CD4-positive, alpha-beta T cell treated with Interleukin-15 for 4 hours (primary cell): ENCODE measurements around the gene GALNT18.

ENCODE experiments used
- DNase-seq: peaks from one replicate; pipeline ENCODE4 v3.0.0-alpha.2; 2020; ENCODE audit warnings: low spot score

GALNT18 gene

DNA sequence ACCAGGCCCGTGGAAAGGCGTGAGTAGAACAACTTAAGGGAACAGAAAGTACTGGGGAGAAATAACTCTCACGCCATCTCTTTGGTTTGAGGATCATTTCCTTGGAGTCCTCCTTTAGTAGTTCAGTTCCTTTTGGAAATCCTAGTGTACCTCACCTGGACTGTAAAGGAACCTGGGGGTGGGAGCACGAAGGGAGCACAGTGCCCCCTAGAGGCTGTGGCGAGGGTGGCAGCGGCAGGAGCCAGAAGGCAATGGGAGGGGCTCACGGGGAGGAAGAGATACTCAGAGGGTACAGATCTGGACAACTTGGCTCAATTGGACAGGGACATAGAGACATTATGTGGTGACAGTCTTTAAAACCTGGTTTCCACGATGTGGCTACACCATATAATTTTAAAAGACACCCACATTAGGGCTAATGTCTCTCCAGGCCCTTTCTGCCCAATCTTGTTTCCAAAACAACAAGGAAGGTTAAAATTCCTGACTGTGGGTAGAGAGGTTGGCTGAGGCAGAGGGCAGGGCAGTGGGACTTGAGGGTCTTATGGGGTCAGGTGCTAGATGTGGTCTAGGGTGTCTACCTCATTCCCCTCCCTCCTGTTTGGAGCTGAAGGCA lies 355.7 kb downstream of the GALNT18 start:
- peak; percentile 62 for DNase-seq

DNA sequence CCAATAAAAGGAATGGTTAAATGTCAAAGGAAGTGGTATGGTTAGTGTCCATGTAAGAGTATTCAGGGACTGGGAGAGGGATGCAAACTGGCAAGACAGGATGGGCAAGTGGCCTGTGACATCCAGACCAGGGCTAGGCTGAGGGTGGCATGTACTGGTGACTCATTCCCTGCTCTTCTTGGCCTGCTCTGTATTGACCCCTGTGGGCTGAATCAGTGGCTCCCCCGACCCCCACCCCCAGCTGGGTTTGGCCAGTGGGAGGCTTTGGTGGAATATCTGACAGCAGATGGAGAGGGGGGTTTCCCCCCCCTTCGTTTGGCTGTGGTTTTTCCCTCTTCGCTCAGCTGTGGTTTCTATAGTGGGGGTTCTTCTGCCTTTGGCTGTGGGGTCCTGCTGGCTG lies 356.5 kb downstream of the GALNT18 start:
- no peak for DNase-seq

DNA sequence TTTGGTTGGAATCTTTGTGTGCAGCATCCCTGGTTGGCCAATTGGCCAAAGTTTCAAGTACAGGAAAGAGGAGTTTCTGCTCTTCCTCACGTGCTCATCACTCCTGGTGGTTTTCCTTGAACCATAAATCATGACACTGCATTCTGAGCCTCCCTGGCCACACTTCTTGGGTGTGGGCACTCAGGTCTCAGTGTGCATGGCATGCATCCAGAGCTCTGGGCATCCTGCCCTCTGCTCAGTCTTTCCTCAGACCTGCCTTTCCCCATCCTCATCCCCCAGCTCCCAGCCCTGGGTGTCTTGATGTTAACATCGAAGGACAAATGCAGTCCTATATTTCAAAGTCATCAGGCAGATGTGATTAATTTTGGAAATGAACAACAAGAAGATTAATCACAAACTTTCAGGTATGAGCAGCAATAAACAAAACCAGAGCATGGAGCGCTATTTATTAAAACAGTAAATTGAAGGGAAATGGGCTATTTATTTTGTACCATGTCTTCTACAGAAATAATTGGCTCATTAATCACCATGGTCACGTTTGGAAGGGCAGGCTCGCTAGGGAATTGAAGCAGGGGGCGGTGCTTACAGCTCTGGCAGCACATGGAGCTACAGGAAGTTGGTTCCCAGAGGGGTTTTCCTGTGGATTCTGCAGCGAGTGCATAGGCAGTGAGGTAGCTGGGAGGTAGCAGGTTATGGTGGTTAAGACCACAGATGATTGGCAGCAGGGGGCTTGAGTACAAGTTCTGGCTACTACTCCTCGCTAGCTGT lies 358.4 kb downstream of the GALNT18 start:
- DNase-seq: no peak

DNA sequence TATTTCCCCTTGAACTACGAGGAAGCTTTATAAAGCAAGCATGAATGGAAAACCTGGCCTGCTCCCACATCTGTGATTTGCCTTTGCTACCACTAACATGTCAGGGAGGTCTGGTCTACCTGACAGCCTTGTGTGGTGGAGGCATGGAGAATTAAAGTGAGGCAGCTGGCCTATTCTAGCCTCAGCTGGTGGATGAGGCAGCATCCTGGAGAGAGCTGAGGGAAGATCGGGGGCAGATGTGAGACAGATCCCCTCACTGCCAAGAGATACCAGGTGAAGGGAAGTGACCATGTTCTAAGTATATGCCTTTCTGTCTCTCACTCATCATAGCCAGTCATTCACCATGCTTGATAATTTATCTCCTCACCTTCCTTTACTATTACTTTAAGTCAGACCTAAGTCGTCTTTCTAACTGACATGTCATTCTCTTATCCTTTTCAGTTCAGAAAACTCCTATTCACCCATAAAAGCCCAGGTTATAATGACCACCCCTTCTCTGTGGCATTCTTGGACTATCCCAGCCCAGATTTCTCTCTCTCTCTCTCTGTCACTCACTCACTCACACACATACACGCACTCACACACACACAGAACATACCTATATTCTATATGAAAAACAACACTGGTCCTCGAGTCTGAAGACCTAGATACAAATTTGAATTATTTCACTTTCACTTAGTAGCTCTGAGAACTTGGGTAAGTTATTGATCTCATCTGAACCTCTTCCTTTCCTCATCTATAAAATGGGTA lies 359.5 kb downstream of the GALNT18 start:
- DNase-seq: no peak

DNA sequence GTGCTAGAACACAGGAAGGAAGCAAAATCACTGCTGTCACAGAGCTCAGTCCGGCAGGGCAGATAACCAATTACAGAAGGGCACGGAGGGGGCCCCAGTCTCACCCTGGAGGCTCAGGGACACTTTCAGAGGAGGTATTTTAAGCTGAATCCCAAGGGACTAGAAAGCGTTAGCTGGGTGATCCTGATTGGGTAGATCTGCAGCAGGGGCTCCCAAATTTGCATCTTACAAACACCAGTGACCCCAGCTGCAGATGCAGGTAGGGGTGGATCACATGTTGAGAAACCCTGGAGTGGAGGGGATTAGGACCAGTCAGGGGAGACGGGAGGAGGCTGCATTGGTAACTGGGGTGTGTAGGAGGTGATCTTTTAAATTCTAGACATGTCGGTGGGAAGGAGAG lies 360.2 kb downstream of the GALNT18 start:
- DNase-seq: no peak

DNA sequence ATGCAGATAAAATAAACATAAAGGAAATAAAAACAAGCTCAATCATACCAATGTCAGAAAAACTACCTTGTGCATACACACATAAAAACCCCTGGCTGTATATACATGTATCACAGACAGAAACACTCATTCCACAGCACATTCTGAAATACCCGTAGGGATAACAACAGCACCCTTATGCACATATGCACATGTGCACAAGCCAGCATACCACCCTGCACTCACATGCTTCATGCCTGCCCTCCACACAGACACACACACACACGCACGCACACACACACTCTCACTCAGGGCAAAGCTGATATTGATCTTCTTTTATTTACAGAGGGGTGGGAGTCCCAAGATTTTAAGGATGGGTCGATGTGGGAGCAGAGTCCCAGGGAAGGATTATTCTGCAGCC lies 360.9 kb downstream of the GALNT18 start:
- DNase-seq: no peak

DNA sequence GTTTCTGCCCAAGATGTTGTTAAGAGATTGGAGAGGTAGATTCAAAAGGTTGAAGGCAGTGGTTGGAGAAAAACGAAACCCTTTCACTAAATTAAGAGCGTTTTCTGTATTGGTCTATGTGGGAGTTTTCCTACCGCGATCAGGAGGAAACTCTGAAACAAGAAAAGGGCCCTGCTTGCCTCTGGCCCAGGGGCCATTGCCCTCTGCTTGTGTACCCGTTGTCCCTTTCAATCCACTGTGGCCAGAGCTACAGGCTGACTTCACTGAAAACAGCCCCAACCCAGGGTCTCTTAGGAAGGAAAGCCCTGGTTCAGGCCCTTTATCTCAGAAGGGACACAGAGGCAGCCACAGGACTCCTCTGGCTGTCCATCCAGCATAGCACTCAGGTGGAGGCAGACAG lies 367.8 kb downstream of the GALNT18 start:
- DNase-seq: no peak

DNA sequence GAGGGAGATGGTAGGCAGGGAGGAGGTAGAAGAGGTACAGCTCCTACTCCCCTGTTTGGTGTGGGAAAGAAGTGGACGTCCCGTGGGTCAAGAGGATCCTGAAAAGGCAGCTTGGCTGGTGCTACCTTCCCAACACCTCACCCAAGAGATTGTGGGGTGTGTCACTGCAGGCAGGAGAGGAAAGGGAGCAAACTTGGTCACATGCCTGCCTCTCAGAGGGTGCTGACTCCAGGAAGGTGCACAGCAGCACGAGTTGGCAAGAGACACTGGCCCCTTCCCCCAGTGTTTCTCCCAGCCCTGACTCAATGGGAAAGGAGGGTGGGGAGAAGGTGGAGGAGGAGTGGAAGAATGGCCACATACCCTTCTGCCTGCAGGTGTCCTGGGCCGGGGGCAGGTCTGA lies 368.3 kb downstream of the GALNT18 start:
- DNase-seq: no peak

DNA sequence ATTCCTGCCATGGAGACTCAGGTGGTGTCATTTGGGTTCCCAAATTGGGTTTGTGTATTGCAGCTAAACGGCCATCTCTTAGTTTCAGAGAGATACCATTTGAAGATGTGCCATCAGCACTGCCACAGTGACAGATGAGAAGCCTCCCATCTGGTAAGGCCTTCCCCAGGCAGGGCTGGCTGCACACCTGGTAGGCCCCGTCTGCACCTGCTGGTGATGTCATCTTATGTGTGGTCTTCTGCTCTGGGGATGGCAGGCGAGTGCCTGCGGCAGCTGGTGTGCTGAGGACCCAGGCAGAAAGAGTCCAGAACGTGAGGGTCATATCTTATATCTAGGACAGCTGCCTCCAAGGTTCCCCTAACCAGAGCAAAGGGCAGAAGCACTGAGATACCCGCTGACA lies 369.4 kb downstream of the GALNT18 start:
- DNase-seq: no peak

DNA sequence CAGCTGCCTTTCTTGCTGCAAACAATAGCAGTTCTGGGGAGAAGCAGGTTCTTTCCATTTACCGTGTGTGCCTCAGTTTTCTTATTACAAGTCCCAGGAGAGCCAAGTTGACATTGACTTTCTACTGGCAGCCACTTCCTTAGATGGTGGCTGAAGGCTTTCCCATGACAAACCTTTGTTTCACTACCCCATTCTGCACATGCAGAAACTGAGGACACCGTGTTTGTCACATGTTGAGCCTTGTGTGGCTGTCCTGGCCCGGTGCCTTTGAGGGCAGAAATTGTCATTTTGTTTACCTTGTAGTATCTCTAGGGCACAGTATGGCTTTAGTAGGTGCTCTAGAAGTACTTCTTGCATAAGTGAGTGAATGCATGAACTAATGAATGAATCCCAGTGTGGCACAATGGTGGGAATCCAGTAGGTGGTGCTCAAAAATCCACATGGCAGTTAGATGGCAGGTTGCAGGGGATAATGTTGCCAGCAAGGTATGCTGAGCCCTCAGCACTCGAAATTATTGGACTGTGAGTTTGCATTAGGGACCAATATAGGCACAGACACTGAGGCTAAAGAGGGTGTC lies 370.3 kb downstream of the GALNT18 start:
- DNase-seq: no peak

DNA sequence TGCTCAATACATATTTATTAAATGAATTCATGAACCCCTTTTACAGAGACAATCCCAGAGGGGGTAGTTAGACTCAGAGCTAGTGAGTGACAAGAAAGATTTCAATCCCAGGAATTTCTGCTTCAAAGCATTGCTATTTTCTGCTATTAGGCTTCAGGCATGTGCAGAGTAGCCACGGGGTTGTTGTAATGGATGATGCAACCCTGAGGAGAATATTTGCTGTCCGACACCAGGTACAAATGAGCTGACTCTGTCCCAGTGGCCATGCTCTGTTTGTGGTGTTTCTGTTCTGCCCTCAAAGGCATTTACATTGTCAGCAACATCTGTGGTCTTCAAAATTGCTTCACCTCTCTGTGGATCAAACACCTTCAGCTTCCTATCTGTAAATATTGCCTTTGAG lies 371.3 kb downstream of the GALNT18 start:
- no peak for DNase-seq

DNA sequence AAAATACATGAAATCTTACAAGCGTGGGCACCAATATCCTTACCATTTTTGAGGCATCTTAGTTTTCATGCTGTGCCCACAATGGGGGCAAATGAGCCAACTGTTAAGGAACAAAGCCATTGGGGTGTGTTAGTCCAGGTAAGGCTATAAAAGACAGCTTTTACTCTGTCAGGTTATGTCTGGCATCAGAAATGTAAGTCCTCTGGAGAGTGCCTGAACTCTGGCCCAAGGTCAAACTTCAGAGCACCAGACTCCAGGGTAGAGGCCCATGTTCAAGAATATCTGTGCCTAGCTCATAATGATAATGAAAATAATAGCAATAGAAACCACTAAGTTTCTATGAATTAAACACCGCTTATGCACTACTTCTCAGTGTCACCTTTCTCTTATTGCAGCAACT lies 374.2 kb downstream of the GALNT18 start:
- DNase-seq: no peak

DNA sequence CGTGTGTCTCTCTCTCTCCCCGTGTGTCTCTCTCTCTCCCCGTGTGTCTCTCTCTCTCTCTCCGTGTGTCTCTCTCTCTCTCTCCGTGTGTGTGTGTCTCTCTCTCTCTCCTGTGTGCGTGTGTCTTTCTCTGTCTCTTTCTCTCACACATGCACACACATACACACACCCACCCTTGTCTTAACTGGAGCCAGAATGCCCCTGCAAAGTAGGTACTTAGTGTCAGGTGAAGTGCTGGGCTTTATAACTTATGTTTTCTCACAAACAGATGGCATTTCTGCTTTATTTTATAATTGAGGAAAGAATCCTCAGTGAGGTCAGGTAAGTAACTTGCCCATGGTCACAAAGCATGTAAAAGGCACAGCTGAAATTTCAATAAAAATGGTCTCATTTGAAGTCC lies 374.7 kb downstream of the GALNT18 start:
- no peak for DNase-seq

DNA sequence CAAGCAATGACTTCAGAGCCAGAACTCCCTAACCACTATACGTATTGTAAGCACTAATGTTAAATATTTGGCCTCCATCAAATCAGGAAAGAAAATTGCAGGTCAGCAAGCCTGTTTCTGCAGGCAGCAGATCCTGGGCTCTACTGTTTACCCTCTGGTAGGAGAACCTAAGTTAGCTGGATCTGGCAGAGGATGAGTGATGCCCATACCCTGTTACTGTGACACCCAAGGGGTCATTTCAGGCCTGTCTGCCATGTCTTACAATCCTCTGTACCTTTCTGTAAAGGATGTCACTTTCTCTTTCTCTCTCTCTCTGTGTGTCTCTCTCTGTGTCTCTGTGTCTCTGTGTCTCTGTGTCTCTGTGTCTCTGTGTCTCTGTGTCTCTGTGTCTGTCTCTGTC lies 375.6 kb downstream of the GALNT18 start:
- no peak for DNase-seq

DNA sequence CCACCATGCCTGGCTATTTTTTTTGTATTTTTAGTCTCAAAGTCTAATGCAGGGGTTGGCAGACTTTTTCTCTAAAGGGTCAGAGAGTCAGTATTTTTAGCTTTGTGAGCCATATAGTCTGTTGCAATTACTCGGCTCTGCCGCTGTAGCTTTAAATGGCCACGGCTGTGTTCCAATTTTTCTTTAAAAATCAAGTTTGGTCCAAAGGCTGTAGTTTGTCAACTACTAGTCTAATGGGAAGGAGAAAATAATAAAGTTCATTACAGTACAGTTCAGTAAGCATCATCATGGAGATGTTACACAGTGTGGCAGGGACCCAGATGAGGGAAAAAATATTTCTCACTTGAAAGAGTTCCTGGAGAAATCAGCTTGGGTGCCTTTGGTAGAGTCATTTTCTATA lies 376.4 kb downstream of the GALNT18 start:
- no peak for DNase-seq

DNA sequence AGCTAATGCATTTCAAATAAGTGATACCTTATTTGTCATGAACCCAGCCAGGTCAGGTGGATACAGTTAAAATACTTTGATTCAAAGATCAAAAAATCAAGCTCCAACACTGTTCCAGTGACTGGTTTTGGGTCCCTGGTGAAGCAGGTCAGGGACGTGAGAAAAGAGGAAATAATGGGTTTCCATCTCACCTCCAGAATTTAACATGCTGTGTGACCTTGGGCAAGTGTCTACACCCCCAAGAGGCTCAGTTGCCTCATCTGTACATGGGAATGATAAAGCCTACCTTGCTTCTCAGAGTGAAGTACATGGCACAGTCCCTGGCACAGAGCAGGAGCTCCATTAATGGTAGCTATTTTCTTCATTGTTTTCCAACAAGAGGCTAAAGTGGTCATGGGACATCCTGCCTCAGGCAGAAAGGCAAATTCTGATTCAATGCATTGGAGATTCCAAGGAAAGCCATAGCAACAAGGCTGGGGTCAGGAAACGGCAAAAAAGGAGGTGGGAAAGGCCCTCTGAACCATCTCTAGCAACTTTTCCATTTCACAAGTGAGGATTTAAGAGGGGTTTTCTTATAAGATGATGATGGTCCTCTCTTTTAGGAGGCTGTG lies 377.2 kb downstream of the GALNT18 start:
- DNase-seq: no peak

DNA sequence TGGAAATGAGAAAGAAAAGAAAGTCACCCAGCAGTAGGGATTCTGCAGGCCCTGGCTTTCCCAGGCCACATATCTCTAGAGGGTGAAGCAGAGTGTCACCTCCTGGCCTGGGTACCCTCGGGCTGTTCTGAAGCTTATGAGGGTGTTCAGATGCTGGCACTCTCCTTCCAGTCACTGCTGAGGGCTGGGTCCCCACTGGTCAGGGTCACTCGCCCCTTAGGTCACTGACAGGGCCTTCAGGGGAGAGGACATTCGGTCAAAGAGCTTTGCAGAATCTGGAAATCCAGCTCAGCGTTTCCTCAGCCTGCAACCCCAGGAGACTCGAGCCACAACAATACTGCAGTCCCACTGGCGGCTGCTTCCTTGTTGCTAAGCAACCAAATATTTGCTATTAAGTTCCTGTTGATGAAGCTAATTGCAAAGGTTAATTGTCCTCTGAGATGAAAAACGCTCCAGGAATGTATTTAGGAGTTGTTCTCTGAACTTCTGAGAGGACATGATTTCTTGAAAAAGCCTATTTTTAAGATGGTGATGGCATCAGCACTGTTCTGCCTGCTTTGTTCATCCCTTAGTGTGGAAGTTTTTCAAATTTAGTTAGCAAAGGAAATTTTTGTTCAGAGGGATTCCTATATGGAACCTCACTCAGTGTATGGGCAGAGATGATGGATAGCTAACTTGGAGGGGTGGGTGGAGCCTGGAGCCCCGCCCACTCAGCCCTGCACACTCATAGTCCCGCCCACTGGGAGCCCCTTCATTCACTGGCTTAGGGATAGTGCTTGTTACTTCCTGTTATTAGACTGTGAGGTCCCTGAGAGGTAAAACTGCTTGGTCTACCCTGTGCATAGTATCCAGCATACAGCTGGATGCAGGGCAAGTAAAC lies 378.0 kb downstream of the GALNT18 start:
- peak; percentile 73 for DNase-seq

DNA sequence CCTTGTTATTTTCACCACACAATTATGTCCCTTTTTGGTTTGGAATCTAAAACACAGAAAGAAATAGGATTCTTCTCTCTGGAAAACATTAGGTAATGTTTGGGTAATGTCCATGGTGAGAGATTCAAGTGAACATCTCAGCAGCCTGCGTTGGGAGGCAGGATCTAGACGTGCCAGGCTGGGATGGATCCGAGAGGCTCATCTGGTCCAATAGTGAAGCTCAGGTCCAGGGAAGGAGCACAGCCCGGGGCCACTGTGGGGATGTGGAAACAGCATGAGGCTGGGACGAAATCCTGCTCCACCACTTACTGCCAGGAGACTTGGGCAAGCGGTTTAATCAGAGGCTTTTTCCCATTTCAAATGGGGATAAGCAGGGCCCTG lies 378.6 kb downstream of the GALNT18 start:
- DNase-seq: no peak

DNA sequence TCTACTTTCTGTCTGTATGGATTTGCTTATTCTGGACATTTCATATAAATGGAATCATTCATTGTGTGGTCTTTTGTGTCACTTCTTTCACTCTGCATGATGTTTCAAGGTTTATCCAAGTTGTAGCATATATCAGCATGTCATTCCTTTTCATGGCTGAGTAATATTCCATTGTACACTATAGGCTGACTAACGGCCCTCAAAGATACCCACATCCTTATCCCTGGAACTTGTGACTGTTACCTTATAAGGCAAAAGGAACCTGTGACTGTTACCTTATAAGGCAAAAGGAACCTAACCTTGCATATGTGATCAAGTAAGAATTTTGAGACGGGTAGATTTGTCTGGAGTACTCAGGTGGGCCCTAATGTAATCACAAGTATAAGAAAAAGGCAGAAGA lies 380.5 kb downstream of the GALNT18 start:
- DNase-seq: no peak

DNA sequence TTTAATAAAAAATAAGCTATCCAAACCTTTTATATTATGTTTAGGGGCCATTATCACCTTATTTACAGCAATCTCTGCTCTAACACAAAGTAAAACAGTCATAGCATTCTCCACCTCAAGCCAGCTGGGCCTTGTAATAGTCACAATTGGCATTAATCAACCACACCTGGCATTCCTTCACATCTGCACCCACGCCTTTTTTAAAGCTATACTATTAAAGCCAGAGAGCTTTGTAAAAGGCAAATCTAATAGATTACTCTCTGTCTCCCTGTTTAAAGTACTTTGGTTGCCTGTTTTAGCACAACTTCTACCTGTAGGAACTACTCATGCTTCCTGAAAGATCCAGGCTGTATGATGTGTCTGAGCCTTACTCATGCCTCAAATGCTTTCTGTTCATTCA lies 381.8 kb downstream of the GALNT18 start:
- DNase-seq: no peak

DNA sequence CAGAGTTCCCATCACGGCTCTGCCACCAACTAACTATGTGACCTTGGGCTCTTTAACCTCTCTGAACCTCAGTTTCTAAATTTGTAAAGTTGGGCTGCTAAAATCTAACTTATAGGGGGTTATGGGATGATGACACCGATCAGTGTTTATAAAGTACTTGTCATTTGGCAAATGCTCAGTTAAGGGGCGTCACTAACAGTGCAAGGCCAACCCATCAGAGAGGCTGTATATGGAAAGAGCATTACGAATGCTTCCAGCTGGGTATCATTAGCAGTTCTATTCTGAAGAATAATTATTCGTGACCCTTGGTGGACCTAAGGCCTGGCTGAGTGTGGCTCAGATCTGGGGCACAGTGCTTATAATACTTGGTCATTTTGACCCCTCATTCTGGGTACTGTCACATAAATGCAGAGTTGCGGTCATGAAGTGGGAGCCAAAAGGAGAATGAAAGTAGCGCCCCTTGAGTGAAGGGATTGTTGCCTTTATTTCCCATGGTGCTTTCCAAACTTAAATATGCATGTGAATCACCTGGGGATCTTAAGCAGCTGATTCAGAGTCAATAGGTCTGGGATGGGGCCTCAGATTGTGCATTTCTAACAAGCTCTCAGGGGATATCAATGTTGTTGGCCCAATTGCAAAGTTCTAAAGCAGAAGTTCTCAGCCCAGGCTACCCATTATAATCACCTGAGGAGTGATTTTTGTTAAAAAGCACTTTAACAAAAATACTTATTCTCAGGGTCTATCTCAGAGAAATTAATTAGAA lies 384.6 kb downstream of the GALNT18 start:
- DNase-seq: no peak
